Testis (tissue), 3 donors: ENCODE results near the gene CDCA5. TPM values are rescaled to one million over a fixed set of nuclear protein-coding genes. Genes with fewer than 3 reads are reported as not detected.

ENCODE experiments used
- DNase-seq: peaks from one replicate; pipeline ENCODE4 v3.0.0-alpha.2; 2019
- H3K27ac ChIP-seq, 2 donors: fragments of 200-600 bp; sonication (generic); one replicate each; pipeline ENCODE4 v1.5.1; 2019
- H3K27me3 ChIP-seq: fragments of 200-600 bp; sonication (generic); one replicate; pipeline ENCODE4 v1.5.1; 2019
- H3K36me3 ChIP-seq: fragments of 200-600 bp; sonication (generic); one replicate; pipeline ENCODE4 v1.5.1; 2017; ENCODE audit warnings: low read depth; ENCODE audit errors: missing control alignments
- H3K4me1 ChIP-seq: fragments of 200-600 bp; sonication (generic); one replicate; pipeline ENCODE4 v1.5.1; 2019
- H3K4me3 ChIP-seq, 2 donors: fragments of 200-600 bp; sonication (generic); one replicate each; pipeline ENCODE4 v1.5.1; 2017 to 2019
- H3K9me3 ChIP-seq: fragments of 200-600 bp; sonication (generic); one replicate; pipeline ENCODE4 v1.5.1; 2017
- POLR2A ChIP-seq: fragments of 450-650 bp; IDR thresholded peaks from one replicate; pipeline ENCODE4 v1.6.1; 2017; ENCODE audit warnings: antibody characterized with exemption, mild to moderate bottlenecking, moderate library complexity
- WGBS, 2 donors: methylation state at CpG; one replicate each; pipeline ENCODE4 v1.1.5; 2018; 5-methylcytosine and 5-hydroxymethylcytosine counted together
- intact Hi-C: fragments of 100-400 bp; cut with DNase I; formaldehyde crosslinking; loops from one replicate; pipeline ENCODE4 v1.15.1; 2023; ENCODE audit warnings: low total_unique reads
- polyA plus RNA-seq: library from polyadenylated mRNA; stranded (reverse); fragments of 350-450 nt; fragmentation: Illumina TruSeq; extraction: RNeasy Lipid Tissue Mini Kit (QIAGEN cat#74804); gene quantifications from one replicate; pipeline ENCODE4 v1.2.3, GENCODE V29; 2014; ENCODE audit warnings: low read depth, low replicate concordance; ENCODE audit not compliant: insufficient read depth
- total RNA-seq, 2 donors: library from RNA; depleted of rRNA; stranded (reverse); fragments of >200 nt; gene quantifications; one replicate each; pipeline ENCODE4 v1.2.3, GENCODE V29; 2016
- TF ChIP-seq, protein P1 (sequence below), 3 experiments: fragments of 450-650 bp in 2 of 3; fragments of 200-600 bp in 1 of 3; sonication (generic) in 1 of 3; IDR thresholded peaks; one replicate each; pipeline ENCODE4 v1.5.1; 2016 to 2019; ENCODE audit warnings: antibody characterized with exemption in 3 of 3, mild to moderate bottlenecking in 2 of 3, moderate library complexity in 1 of 3

Gene CDCA5
- total and polyA plus RNA-seq, 3 donors from 2014 or later = 28.5 to 93.3 (median 50.9) TPM

DNA sequence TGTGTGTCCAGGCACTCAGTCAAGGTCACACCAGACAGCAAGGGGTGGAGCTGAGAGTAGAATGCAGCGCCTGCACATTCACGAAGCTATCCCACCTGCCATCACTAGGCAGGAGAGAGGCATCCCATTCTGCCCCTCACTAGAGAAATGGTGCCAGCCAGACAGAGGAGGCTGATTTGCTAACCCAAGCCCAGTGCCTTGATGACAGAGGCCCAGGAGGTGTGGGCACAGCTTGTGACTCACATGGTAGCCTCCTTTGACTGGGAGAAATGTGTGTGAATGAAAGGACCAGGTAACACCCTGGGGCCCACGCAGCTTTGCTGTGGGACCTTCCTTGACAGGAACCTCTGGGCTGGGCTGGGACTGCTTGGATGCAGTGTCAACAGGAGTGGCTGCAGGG, 20.3 kb downstream of the CDCA5 start:
- WGBS, 2 donors = 53% methylated on average over 2 to 3 of the region's 3 CpGs
- Histone ChIP-seq H3K4me1 (no peaks in the 10 kb centered on the region), H3K9me3 (no peaks in the 10 kb centered on the region), H3K4me3 (no peak overlapping the region), H3K27me3 (no peaks in the 10 kb centered on the region), H3K36me3 (no peaks in the 10 kb centered on the region), H3K27ac (no peak overlapping the region)
- no peak for DNase-seq
- TF ChIP-seq, protein P1, sequence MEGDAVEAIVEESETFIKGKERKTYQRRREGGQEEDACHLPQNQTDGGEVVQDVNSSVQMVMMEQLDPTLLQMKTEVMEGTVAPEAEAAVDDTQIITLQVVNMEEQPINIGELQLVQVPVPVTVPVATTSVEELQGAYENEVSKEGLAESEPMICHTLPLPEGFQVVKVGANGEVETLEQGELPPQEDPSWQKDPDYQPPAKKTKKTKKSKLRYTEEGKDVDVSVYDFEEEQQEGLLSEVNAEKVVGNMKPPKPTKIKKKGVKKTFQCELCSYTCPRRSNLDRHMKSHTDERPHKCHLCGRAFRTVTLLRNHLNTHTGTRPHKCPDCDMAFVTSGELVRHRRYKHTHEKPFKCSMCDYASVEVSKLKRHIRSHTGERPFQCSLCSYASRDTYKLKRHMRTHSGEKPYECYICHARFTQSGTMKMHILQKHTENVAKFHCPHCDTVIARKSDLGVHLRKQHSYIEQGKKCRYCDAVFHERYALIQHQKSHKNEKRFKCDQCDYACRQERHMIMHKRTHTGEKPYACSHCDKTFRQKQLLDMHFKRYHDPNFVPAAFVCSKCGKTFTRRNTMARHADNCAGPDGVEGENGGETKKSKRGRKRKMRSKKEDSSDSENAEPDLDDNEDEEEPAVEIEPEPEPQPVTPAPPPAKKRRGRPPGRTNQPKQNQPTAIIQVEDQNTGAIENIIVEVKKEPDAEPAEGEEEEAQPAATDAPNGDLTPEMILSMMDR (IDR thresholded peaks at IDR 0.05) = no peak
- TF ChIP-seq POLR2A = no peak
- intact Hi-C loops = no loop called here

DNA sequence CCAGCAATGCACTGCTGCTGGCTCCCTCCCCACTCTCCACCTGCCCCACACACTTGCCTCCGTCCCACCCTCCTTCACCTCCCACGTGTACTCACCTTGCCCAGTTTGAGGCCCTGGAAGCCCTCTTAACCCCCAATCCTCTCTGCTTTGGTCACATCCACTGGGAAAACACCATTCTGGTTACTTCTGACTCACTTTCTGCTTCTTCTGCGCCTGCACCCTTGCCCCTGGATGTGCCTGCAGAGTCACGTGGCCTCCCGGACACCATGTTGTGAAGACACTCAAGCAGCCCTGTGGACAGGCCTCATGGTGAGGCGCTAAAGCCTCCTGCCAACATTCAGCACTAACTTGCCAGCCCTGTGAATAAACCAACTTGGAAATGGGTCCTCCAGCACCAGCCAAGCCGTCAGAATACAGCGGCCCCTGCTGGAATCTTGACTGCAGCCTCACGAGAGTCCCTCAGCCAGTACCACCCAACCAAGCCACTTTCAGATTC, 22.9 kb downstream of the CDCA5 start:
- no peaks in the 10 kb centered on the region for H3K27me3 ChIP-seq
- TF ChIP-seq, protein P1 (IDR thresholded peaks at IDR 0.05) = no peak
- TF ChIP-seq POLR2A = no peak
- no peaks in the 10 kb centered on the region for H3K4me1 ChIP-seq
- H3K36me3 ChIP-seq = no peaks in the 10 kb centered on the region
- intact Hi-C loops = no loop called here
- no peak overlapping the region for H3K4me3 ChIP-seq
- WGBS, 2 donors = 76% methylated on average over 7 to 9 of the region's 9 CpGs
- H3K27ac ChIP-seq = no peak overlapping the region
- DNase-seq = no peak
- no peaks in the 10 kb centered on the region for H3K9me3 ChIP-seq

DNA sequence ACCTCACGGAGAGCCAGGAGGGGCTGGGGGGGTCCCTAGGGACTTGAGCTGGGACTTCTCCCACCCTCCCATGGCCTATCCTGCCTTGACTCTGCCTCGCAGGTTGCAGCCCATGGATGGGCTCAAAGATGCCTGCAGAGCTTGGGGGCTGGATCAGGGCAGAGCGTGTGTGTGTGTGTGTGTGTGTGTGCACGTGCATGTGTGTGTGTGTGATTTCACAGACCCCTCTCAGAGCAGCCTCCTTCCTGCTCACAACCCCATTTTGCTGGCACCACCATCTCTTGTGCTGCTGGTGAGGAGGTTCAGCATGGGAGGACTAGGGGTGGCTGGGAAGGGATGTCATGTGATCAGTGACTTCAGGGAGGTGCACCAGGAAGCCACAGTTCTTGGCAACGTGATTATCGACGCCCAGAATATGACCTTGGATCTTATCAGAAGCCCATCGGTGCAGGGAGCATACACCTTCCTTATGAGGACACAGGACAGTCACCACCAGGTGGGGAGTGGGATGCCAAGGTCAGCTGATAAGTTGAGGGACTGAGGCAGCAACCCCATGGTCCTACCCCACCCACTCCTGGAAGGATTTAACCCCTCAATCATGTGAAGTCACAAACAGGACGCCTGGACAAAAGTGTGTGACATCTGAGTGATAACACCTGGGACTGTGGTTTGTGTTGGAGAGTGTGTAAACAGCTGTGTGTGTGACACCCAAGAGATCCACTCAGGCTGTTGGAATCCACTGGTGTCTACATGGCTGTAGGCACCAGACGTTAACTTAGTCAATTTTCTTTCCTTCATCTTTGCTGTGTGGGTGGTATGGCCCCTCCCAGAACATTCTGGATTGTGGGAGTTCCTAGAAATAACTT, 23.6 kb downstream of the CDCA5 start:
- 23 to 56% methylated on average over 7 to 10 of the region's 10 CpGs for WGBS, 2 donors
- TF ChIP-seq POLR2A = no peak
- TF ChIP-seq, protein P1 (IDR thresholded peaks at IDR 0.05) = no peak
- Histone ChIP-seq H3K4me3 (no peak overlapping the region), H3K27me3 (no peaks in the 10 kb centered on the region), H3K27ac (no peak overlapping the region), H3K9me3 (no peaks in the 10 kb centered on the region), H3K36me3 (no peaks in the 10 kb centered on the region), H3K4me1 (no peaks in the 10 kb centered on the region)
- intact Hi-C loops = no loop called here
- DNase-seq = no peak

DNA sequence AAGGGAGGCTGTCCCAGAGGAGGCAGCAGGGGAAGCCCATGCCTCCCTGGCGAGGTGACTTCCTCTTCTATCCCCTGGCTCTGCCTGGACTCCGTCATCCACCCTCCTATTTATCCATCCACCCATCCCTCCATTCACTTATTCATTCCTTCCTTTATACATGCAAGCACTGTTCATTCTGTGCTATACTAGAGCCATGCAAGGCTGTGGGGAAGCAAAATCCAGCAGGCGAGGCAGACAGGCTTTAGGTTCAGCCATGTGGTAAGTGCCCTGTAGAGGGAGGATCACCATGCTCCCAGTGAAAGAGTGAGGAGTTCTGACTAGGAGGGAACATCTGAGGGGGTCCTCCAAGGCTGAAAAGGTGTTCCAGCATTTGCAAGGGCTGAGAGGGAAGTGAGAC, 24.3 kb downstream of the CDCA5 start:
- H3K4me3 ChIP-seq = no peak overlapping the region
- no peak overlapping the region for H3K27ac ChIP-seq
- DNase-seq = no peak
- H3K4me1 ChIP-seq = no peaks in the 10 kb centered on the region
- TF ChIP-seq POLR2A = no peak
- TF ChIP-seq, protein P1 (IDR thresholded peaks at IDR 0.05) = no peak
- H3K9me3 ChIP-seq = no peaks in the 10 kb centered on the region
- H3K36me3 ChIP-seq = no peaks in the 10 kb centered on the region
- intact Hi-C loops = no loop called here
- no peaks in the 10 kb centered on the region for H3K27me3 ChIP-seq
- 49 to 75% methylated on average over 3 of the region's 3 CpGs for WGBS, 2 donors
